Cardiac fibroblast (primary cell): Measurements from ENCODE around the gene IFI27L2.

ENCODE experiments used
- DNase-seq, 2 donors: peaks; one replicate each; pipeline versions ENCODE4 v3.0.0 to v3.0.0-alpha.2; 2010; ENCODE audit warnings: low read depth in 2 of 2
- H3K4me3 ChIP-seq, 2 donors: replicated peaks in 1 of 2; 1 replicate in 1 of 2; 2 replicates in 1 of 2; pipeline ENCODE4 v1.5.1; 2011; ENCODE audit warnings: low read depth in 2 of 2, low read length in 2 of 2, mild to moderate bottlenecking in 2 of 2, moderate library complexity in 1 of 2
- CTCF ChIP-seq: IDR thresholded peaks from one replicate; pipeline ENCODE4 v1.5.1; 2011; ENCODE audit warnings: low read depth, mild to moderate bottlenecking, low read length, inconsistent platforms

The IFI27L2 gene

GRCh38 chr14:94088516-94088915, 40.9 kb downstream of the IFI27L2 start:
- no peak for TF ChIP-seq CTCF
- H3K4me3 ChIP-seq, result no peak overlapping the region
- peak; percentile 24 to 44 for DNase-seq

- TF ChIP-seq CTCF, result no peak
Measured at GRCh38 chr14:94087891-94088290, 41.5 kb downstream of the IFI27L2 start.

GRCh38 chr14:94081386-94081820, 48.0 kb downstream of the IFI27L2 start:
- peak overlapping the region; percentile 97 to 99 for H3K4me3 ChIP-seq
- no peak for TF ChIP-seq CTCF
- DNase-seq, result no peak

More at GRCh38 chr14:94087891-94088290, 41.5 kb downstream of the IFI27L2 start:
- DNase-seq, result no peak
- H3K4me3 ChIP-seq, result no peak overlapping the region

- TF ChIP-seq CTCF, result no peak
- peak within 1 kb of the TSS; percentile 97 to 99 for H3K4me3 ChIP-seq
Measured at GRCh38 chr14:94080621-94081385, 48.6 kb downstream of the IFI27L2 start, which contains the start of the genes DDX24 and IFI27L1. DDX24 (minus strand) TSS chr14:94081202; CDS start chr14:94079742, 1,460 bp downstream. IFI27L1 (plus strand) TSS chr14:94081310; CDS start chr14:94096938, 15,628 bp downstream.

GRCh38 chr14:94079891-94080620, 49.3 kb downstream of the IFI27L2 start:
- DNase-seq, result peak; percentile 42 to 55
- peak overlapping the region; percentile 97 to 99 for H3K4me3 ChIP-seq
- no peak for TF ChIP-seq CTCF

More at GRCh38 chr14:94080621-94081385, 48.6 kb downstream of the IFI27L2 start, which contains the start of the genes DDX24 and IFI27L1:
- peak; percentile 94 to 97 for DNase-seq

- no peak for DNase-seq
- no peak for TF ChIP-seq CTCF
- H3K4me3 ChIP-seq, result no peak overlapping the region
Measured at GRCh38 chr14:94077823-94078222, 51.6 kb downstream of the IFI27L2 start.
